Astrocyte of the cerebellum (primary cell): Measurements from ENCODE around the gene IMPACT.

Experiments
- DNase-seq: peaks from one replicate; pipeline ENCODE4 v3.0.0-alpha.2; 2011; ENCODE audit warnings: low read depth
- H3K4me3 ChIP-seq: 2 replicates; pipeline ENCODE4 v1.5.1; 2011; ENCODE audit warnings: mild to moderate bottlenecking, low read depth, low read length, moderate library complexity
- CTCF ChIP-seq: IDR thresholded peaks from 2 replicates; pipeline ENCODE4 v1.5.1; 2012; ENCODE audit warnings: low read length, low read depth, moderate library complexity, mild to moderate bottlenecking; ENCODE audit errors: missing control alignments
- in situ Hi-C: cut with HindIII; loops from 2 replicates; pipeline ENCODE4 v1.10.0; 2017; ENCODE audit warnings: low sequenced_read_pairs

Gene IMPACT

GRCh38 chr18:24417480-24417879 lies 9.0 kb upstream of the IMPACT start:
- no peak for TF ChIP-seq CTCF
- in situ Hi-C loops = no loop called here
- no peak overlapping the region for H3K4me3 ChIP-seq
- no peak for DNase-seq

DNA sequence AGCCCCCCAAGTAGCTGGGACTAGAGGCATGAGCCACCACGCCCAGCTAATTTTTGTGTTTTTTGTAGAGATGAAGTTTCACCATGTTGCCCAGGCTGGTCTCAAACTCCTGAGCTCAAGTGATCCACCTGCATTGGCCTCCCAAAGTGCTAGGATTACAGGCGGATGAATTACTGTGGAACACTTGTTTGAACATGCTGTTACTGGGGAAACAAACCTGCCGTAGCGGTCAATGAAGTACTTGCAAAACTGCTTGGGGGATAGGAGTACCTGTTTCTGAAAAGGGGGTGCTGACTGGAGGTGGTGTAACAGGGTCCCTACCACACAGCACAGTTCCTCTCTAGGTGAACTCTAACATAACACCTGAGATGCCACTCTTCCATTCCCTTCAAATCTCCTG lies 5.9 kb upstream of the IMPACT start:
- in situ Hi-C loops = loop anchor here (5.0 kb wide), 1 partner anchor 38 kb away; no protein-coding TSS in a partner anchor
- DNase-seq = no peak
- no peak for TF ChIP-seq CTCF

DNA sequence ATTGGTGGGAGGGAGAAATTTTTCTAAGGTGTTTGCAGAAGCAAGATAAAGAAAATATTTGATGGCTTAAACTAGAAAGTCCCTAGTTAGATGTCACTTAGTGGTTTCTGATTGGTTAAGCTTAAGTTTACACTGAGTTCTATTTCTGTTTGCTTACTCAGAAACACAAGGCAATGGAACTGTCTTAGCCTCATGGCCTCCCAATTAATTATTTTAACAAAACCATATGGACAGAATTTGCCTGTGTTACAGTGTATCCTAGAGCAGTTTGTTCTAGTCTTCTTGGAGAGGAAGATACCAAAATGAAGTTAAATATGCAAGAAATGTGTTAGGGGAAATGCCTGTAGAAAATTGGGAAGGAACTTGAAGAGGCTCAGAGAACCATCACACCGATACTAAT lies 4.6 kb upstream of the IMPACT start:
- in situ Hi-C loops = loop anchor here (5.0 kb wide), 1 partner anchor 40 kb away; no protein-coding TSS in a partner anchor

More for the DNA sequence above, 5.9 kb upstream of the IMPACT start:
- H3K4me3 ChIP-seq = no peak overlapping the region

DNA sequence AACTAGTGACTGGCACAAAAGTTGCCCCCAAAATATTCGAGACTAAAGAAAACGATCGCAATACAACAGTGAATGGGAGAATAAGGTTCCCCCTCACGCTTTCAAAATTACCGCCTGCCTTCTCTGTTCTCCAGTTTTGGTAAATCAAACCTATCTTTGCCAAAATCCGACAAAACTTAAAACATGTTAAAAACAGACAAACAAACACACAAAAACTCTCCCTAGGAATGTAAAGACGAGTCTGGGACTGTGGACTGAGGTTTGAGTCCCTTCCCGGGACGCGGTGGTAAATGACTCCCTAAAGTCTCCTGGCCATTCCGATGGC lies 435 bp upstream of the IMPACT start:
- no peak for DNase-seq
- in situ Hi-C loops = no loop called here
- H3K4me3 ChIP-seq = peak overlapping the region; percentile 69
- TF ChIP-seq CTCF = no peak

More for the DNA sequence above, 4.6 kb upstream of the IMPACT start:
- H3K4me3 ChIP-seq = no peak overlapping the region
- no peak for TF ChIP-seq CTCF
- no peak for DNase-seq

DNA sequence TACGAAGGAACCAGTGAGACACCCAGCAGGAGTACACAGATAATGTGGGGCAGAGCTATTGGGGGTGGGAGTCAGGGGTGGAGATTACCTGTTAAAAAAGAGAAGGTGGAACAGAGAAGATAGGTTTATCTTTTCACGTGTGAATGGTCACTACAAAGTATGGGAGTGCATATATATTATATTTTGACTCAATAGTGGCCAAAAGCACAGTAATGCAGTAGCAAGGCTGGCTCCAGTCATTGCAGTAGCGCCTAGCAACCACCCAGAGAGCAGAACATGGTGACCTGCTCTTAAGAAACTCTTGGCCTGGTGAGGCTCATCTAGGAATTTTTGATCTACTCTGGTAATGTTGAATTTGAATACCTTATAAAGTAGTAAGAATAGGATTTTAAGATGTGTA lies 1.0 kb downstream of the IMPACT start:
- no peak for DNase-seq
- no peak for TF ChIP-seq CTCF
- H3K4me3 ChIP-seq = peak overlapping the region; percentile 69
- in situ Hi-C loops = no loop called here

DNA sequence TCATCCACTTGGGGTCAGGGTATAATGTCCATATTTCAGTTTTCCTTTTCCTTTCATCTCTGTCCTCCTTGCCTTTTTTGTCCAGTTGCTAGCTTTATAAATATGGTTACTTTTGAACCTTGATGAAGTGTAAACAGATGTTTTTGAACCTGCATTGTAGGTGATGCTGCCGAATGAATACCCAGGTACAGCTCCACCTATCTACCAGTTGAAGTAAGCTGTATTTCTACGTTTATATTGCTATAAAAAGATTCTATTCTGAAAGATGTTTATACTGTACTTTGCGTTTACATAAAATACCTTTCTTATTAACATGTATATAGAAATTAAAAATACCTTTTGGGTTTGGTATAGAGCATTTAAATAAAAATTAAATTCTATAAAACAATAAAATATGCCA lies 2.2 kb downstream of the IMPACT start:
- TF ChIP-seq CTCF = peak; percentile 12
- in situ Hi-C loops = no loop called here
- no peak for DNase-seq
- H3K4me3 ChIP-seq = no peak overlapping the region

GRCh38 chr18:24429188-24429587 lies 2.7 kb downstream of the IMPACT start:
- no peak overlapping the region for H3K4me3 ChIP-seq
- no peak for DNase-seq
- TF ChIP-seq CTCF = no peak
- in situ Hi-C loops = no loop called here
